A673 (cell line): ENCODE data around the gene STX8. TPM values are rescaled to one million over a fixed set of nuclear protein-coding genes. Genes with fewer than 3 reads are reported as not detected.

Experiments
- BruUV-seq: library from RNA; stranded (reverse); fragments of 400-500 nt; replicated peaks from 2 replicates; lab custom pipeline; 2021; lab: Mats Ljungman, UMichigan
- CTCF ChIA-PET: fragments of 300-600 bp; sonication (Branson Sonifier 250); formaldehyde crosslinking; loops from one replicate; lab custom pipeline; 2022; ENCODE audit warnings: antibody characterized with exemption; lab: Charles Lee
- POLR2A ChIA-PET: fragments of 300-600 bp; sonication (Branson Sonifier 250); formaldehyde crosslinking; loops from one replicate; lab custom pipeline; 2022; ENCODE audit warnings: antibody characterized with exemption; ENCODE audit not compliant: low non-redundant PET; lab: Charles Lee
- DNase-seq: peaks from one replicate; pipeline ENCODE4 v3.0.0-alpha.2; 2015; ENCODE audit warnings: low spot score
- H3K27ac ChIP-seq: fragments of 200-600 bp; sonication (generic); 2 replicates; pipeline ENCODE4 v1.5.1; 2016; ENCODE audit warnings: mixed run types, low read depth, mild to moderate bottlenecking, mixed read lengths, antibody characterized with exemption, low read length; ENCODE audit not compliant: poor library complexity, severe bottlenecking
- H3K27me3 ChIP-seq: fragments of 200-600 bp; sonication (generic); replicated peaks from 2 replicates; pipeline ENCODE4 v1.6.1; 2017; ENCODE audit warnings: mixed run types, low read depth, mild to moderate bottlenecking, mixed read lengths, antibody characterized with exemption, low read length; ENCODE audit not compliant: insufficient read depth, poor library complexity
- H3K36me3 ChIP-seq: fragments of 200-600 bp; sonication (generic); 2 replicates; pipeline ENCODE4 v1.6.1; 2016; ENCODE audit warnings: mixed run types, mild to moderate bottlenecking, mixed read lengths, antibody characterized with exemption, low read length; ENCODE audit not compliant: insufficient read depth, poor library complexity, severe bottlenecking
- H3K4me1 ChIP-seq: fragments of 200-600 bp; sonication (generic); 2 replicates; pipeline ENCODE4 v1.6.1; 2017; ENCODE audit warnings: mixed run types, mild to moderate bottlenecking, mixed read lengths, antibody characterized with exemption, low read length; ENCODE audit not compliant: insufficient read depth, poor library complexity, severe bottlenecking
- H3K4me3 ChIP-seq: fragments of 200-600 bp; sonication (generic); 2 replicates; pipeline ENCODE4 v1.5.1; 2016; ENCODE audit warnings: low read depth, mixed run types, mild to moderate bottlenecking, mixed read lengths, low read length; ENCODE audit not compliant: poor library complexity, severe bottlenecking
- H3K9me3 ChIP-seq: fragments of 200-600 bp; sonication (generic); 2 replicates; pipeline ENCODE4 v1.6.1; 2016; ENCODE audit warnings: mixed run types, low read depth, mild to moderate bottlenecking, mixed read lengths, antibody characterized with exemption, low read length; ENCODE audit not compliant: poor library complexity, severe bottlenecking
- EZH2 ChIP-seq: fragments of 200-600 bp; sonication (generic); IDR thresholded peaks from 2 replicates; pipeline ENCODE4 v1.6.1; 2017; ENCODE audit warnings: borderline replicate concordance, low read depth, mild to moderate bottlenecking, mixed read lengths, antibody characterized with exemption, low read length; ENCODE audit not compliant: poor library complexity, severe bottlenecking
- intact Hi-C: fragments of 100-400 bp; cut with micrococcal nuclease; formaldehyde crosslinking; loops from one replicate; pipeline ENCODE4 v1.10.0; 2022; ENCODE audit not compliant: unreplicated experiment
- total RNA-seq: library from RNA; stranded (reverse); gene quantifications from 2 replicates; pipeline ENCODE4 v1.2.3, GENCODE V29; 2021
- TF ChIP-seq, protein P1 (sequence below): fragments of 300-800, 200-600 bp; sonication (generic); conservative IDR thresholded peaks from 2 replicates; pipeline ENCODE4 v1.5.1; 2017; ENCODE audit warnings: low read depth, mild to moderate bottlenecking, antibody characterized with exemption, low read length, moderate library complexity, mixed read lengths

The STX8 gene
- total RNA-seq, 1 experiment from 2014 or later, result 51.4 TPM

GRCh38 chr17:9321890-9322289, 253.7 kb downstream of the STX8 start:
- intact Hi-C loops, result no loop called here
- POLR2A ChIA-PET, result no interaction called here
- CTCF ChIA-PET, result interaction anchor here (0.6 kb wide), 1 partner anchor 15 kb away, joined by 7 read pairs; no protein-coding TSS in a partner anchor
- Histone ChIP-seq H3K27me3 (no peaks in the 10 kb centered on the region), H3K4me1 (peaks cover 15% of the 10 kb centered on the region), H3K36me3 (no peaks in the 10 kb centered on the region), H3K27ac (no peak overlapping the region), H3K4me3 (no peak overlapping the region), H3K9me3 (no peaks in the 10 kb centered on the region)
- DNase-seq, result no peak
- TF ChIP-seq EZH2, result no peak
- TF ChIP-seq, protein P1, sequence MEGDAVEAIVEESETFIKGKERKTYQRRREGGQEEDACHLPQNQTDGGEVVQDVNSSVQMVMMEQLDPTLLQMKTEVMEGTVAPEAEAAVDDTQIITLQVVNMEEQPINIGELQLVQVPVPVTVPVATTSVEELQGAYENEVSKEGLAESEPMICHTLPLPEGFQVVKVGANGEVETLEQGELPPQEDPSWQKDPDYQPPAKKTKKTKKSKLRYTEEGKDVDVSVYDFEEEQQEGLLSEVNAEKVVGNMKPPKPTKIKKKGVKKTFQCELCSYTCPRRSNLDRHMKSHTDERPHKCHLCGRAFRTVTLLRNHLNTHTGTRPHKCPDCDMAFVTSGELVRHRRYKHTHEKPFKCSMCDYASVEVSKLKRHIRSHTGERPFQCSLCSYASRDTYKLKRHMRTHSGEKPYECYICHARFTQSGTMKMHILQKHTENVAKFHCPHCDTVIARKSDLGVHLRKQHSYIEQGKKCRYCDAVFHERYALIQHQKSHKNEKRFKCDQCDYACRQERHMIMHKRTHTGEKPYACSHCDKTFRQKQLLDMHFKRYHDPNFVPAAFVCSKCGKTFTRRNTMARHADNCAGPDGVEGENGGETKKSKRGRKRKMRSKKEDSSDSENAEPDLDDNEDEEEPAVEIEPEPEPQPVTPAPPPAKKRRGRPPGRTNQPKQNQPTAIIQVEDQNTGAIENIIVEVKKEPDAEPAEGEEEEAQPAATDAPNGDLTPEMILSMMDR, result no peak
- no TSS peak for BruUV-seq

GRCh38 chr17:9315360-9315759, 260.3 kb downstream of the STX8 start:
- no peak for DNase-seq
- TF ChIP-seq, protein P1, result no peak
- no peak for TF ChIP-seq EZH2
- no peak overlapping the region for H3K4me3 ChIP-seq
- no peaks in the 10 kb centered on the region for H3K4me1 ChIP-seq
- ChIA-PET CTCF (no interaction called here), POLR2A (no interaction called here)
- no TSS peak for BruUV-seq
- H3K27me3 ChIP-seq, result no peaks in the 10 kb centered on the region
- H3K27ac ChIP-seq, result no peak overlapping the region
- intact Hi-C loops, result no loop called here
- H3K9me3 ChIP-seq, result no peaks in the 10 kb centered on the region
- no peaks in the 10 kb centered on the region for H3K36me3 ChIP-seq

- ChIA-PET POLR2A (no interaction called here), CTCF (no interaction called here)
- no peaks in the 10 kb centered on the region for H3K9me3 ChIP-seq
- no peaks in the 10 kb centered on the region for H3K27me3 ChIP-seq
- TF ChIP-seq EZH2, result no peak
- TF ChIP-seq, protein P1, result no peak
- H3K4me1 ChIP-seq, result peaks cover 8% of the 10 kb centered on the region
- H3K4me3 ChIP-seq, result no peak overlapping the region
- no peak overlapping the region for H3K27ac ChIP-seq
- no peaks in the 10 kb centered on the region for H3K36me3 ChIP-seq
- intact Hi-C loops, result no loop called here
- no peak for DNase-seq
- no TSS peak for BruUV-seq
Observed at GRCh38 chr17:9313346-9313745, 262.3 kb downstream of the STX8 start.
